Endothelial cell of umbilical vein (primary cell): ENCODE measurements around the gene PAX8. TPM values are rescaled to one million over a fixed set of nuclear protein-coding genes. Genes with fewer than 3 reads are reported as not detected.

Experiments used
- BruUV-seq: library from RNA; stranded (reverse); fragments of 400-500 nt; replicated peaks from 2 replicates; lab custom pipeline; 2021; lab: Mats Ljungman, UMichigan
- CTCF ChIA-PET: fragments of 300-600, 350-600 bp; sonication (Branson Sonifier 250); formaldehyde crosslinking; loops from one replicate; lab custom pipeline; 2021; ENCODE audit warnings: antibody characterized with exemption, inconsistent platforms; lab: Charles Lee
- POLR2A ChIA-PET: fragments of 300-600, 350-600 bp; sonication (Branson Sonifier 250); formaldehyde crosslinking; loops from one replicate; lab custom pipeline; 2021; ENCODE audit warnings: antibody characterized with exemption, inconsistent platforms; lab: Charles Lee
- DNase-seq: peaks from one replicate; pipeline ENCODE4 v3.0.0-alpha.2; 2011; ENCODE audit warnings: low read depth, low spot score
- FAIRE-seq: peaks from 2 replicates; lab custom pipeline; 2011; peaks lifted over from hg19 to GRCh38; lab: Jason Lieb, UNC
- H2AFZ ChIP-seq: 2 replicates; pipeline ENCODE4 v1.6.0; 2012; ENCODE audit warnings: low read depth, low read length, control low read depth, inconsistent platforms
- H3K27ac ChIP-seq: 2 replicates; pipeline ENCODE4 v1.5.1; 2011; ENCODE audit warnings: low read depth, mild to moderate bottlenecking, control low read depth, low read length, moderate library complexity; ENCODE audit not compliant: insufficient read depth
- H3K27me3 ChIP-seq, 2 experiments: 2 replicates each; pipeline versions ENCODE4 v1.6.0 to v1.6.1; 2011; ENCODE audit warnings: low read length in 2 of 2, mixed read lengths in 1 of 2; ENCODE audit not compliant: control insufficient read depth in 2 of 2, insufficient read depth in 2 of 2
- H3K36me3 ChIP-seq, 2 experiments: 2 replicates in 1 of 2; 3 replicates in 1 of 2; pipeline ENCODE4 v1.5.1; 2011; ENCODE audit warnings: low read length in 2 of 2, mild to moderate bottlenecking in 1 of 2, moderate library complexity in 1 of 2; ENCODE audit not compliant: control insufficient read depth in 2 of 2, insufficient read depth in 2 of 2; ENCODE audit errors: extremely low read depth in 1 of 2
- H3K4me1 ChIP-seq: 3 replicates; pipeline ENCODE4 v1.5.1; 2011; ENCODE audit warnings: mild to moderate bottlenecking, low read length; ENCODE audit not compliant: control insufficient read depth, insufficient read depth; ENCODE audit errors: extremely low read depth
- H3K4me2 ChIP-seq: 2 replicates; pipeline ENCODE4 v1.6.1; 2011; ENCODE audit warnings: low read length, control low read depth, mixed read lengths; ENCODE audit not compliant: insufficient read depth
- H3K4me3 ChIP-seq, 3 experiments: fragments of 200-600 bp in 1 of 3; sonication (generic), shearing (Covaris generic) in 1 of 3; replicated peaks in 1 of 3; 2 replicates each; pipeline ENCODE4 v1.5.1; 2011 to 2016; ENCODE audit warnings: control low read depth in 3 of 3, low read length in 3 of 3, mild to moderate bottlenecking in 2 of 3, inconsistent platforms in 1 of 3, low read depth in 1 of 3, moderate library complexity in 1 of 3; ENCODE audit not compliant: insufficient read depth in 1 of 3
- H3K79me2 ChIP-seq: 2 replicates; pipeline ENCODE4 v1.6.0; 2012; ENCODE audit warnings: low read length, inconsistent platforms; ENCODE audit not compliant: control insufficient read depth, insufficient read depth
- H3K9ac ChIP-seq: replicated peaks from 2 replicates; pipeline ENCODE3; 2011; ENCODE audit warnings: low read length, control low read depth; ENCODE audit not compliant: insufficient read depth; ENCODE audit errors: extremely low read depth
- H3K9me1 ChIP-seq: replicated peaks from 3 replicates; pipeline ENCODE4 v1.6.0; 2011; ENCODE audit warnings: mild to moderate bottlenecking, low read length; ENCODE audit not compliant: control insufficient read depth, insufficient read depth; ENCODE audit errors: extremely low read depth
- H3K9me3 ChIP-seq: replicated peaks from 2 replicates; pipeline ENCODE4 v1.5.1; 2012; ENCODE audit warnings: low read length, inconsistent platforms; ENCODE audit not compliant: control insufficient read depth, insufficient read depth
- H4K20me1 ChIP-seq: replicated peaks from 2 replicates; pipeline ENCODE3; 2011; ENCODE audit warnings: mild to moderate bottlenecking, low read length; ENCODE audit not compliant: control insufficient read depth, insufficient read depth; ENCODE audit errors: extremely low read depth
- FOS ChIP-seq: IDR thresholded peaks from 2 replicates; pipeline ENCODE4 v1.6.1; 2011; ENCODE audit warnings: mild to moderate bottlenecking, low read length, moderate library complexity, borderline replicate concordance; ENCODE audit not compliant: insufficient read depth
- GATA2 ChIP-seq: IDR thresholded peaks from 2 replicates; pipeline ENCODE4 v1.7.0; 2011; ENCODE audit warnings: low read depth, mild to moderate bottlenecking, moderate library complexity, mixed read lengths, low read length; ENCODE audit not compliant: insufficient read length, insufficient read depth
- POLR2A ChIP-seq: IDR thresholded peaks from 2 replicates; pipeline ENCODE4 v1.6.1; 2012; ENCODE audit warnings: low read depth, mild to moderate bottlenecking, control low read depth, low read length
- dilution Hi-C: fragments of 300-500 bp; cut with MboI; formaldehyde crosslinking; loops from one replicate; pipeline ENCODE4 v1.15.0; 2019; ENCODE audit warnings: low sequenced_read_pairs; ENCODE audit not compliant: extremely low pct_ligation_motif_present
- intact Hi-C: fragments of 100-400 bp; cut with micrococcal nuclease; formaldehyde crosslinking; loops from one replicate; pipeline ENCODE4 v1.10.0; 2022
- polyA plus RNA-seq, 4 experiments: library from polyadenylated mRNA; depleted of rRNA in 3 of 4; stranded (reverse) in 3 of 4; unstranded in 1 of 4; fragments of >200 nt; gene quantifications; 2 replicates each; pipeline versions ENCODE4 v1.2.1 to v1.2.3, GENCODE V29; 2011 to 2012; ENCODE audit warnings: missing spikeins in 1 of 4
- total RNA-seq: library from RNA; stranded (reverse); gene quantifications from 2 replicates; pipeline ENCODE4 v1.2.3, GENCODE V29; 2021
- TF ChIP-seq, protein P1 (sequence below): IDR thresholded peaks from 2 replicates; pipeline ENCODE4 v1.6.1; 2011; ENCODE audit not compliant: insufficient read depth, insufficient read length

PAX8 gene
- total and polyA plus RNA-seq, 2 donors (not counting 3 experiments of a cell fraction or from before 2014, with no cell fraction given): 0.22 to 0.62 TPM

DNA sequence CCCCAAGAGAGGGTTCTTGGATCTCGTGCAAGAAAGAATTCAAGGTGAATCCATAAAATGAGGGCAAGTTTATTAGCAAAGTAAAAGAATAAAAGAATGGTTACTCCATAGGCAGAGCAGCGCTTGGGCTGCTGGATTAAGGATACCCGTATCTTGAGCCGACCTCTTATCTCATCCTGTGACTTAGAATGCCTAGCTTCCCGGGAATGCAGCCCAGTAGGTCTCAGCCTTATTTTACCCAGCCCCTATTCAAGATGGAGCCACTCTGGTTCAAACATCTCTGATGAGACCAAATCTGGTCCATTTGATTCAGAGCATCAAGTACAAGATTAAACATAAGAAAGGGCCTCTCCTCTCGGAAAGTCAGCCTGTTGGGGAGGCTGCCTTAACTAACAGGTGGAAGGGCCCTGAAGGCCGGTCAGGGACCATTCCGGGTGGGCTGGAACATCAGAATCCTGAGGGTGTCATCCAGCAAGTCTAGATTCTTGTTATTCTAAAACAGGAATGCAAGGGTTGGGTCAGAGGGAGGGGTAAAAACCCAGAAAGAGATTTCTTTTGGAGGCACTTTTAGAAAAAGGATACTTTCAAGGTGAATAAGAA is 99.2 kb downstream of the PAX8 start:
- Histone ChIP-seq H4K20me1 (no peaks in the 10 kb centered on the region), H3K4me2 (no peak overlapping the region), H3K9ac (no peak overlapping the region), H3K4me1 (no peaks in the 10 kb centered on the region), H3K4me3 (no peak overlapping the region), H3K9me3 (no peaks in the 10 kb centered on the region), H3K27ac (no peak overlapping the region), H3K9me1 (no peaks in the 10 kb centered on the region), H3K79me2 (no peaks in the 10 kb centered on the region), H3K27me3 (peaks cover 0 to 4% of the 10 kb centered on the region in 2 experiments), H3K36me3 (no peaks in the 10 kb centered on the region), H2AFZ (no peak overlapping the region)
- ChIA-PET CTCF (interaction anchor here (1.1 to 1.5 kb wide), 3 partner anchors 15 to 25 kb away, joined by 4 to 10 read pairs (median 4); no protein-coding TSS in a partner anchor), POLR2A (no interaction called here)
- TF ChIP-seq FOS (no peak), GATA2 (no peak)
- no peak for DNase-seq
- BruUV-seq: no TSS peak
- dilution Hi-C loops: no loop called here
- intact Hi-C loops: no loop called here
- FAIRE-seq: no peak

DNA sequence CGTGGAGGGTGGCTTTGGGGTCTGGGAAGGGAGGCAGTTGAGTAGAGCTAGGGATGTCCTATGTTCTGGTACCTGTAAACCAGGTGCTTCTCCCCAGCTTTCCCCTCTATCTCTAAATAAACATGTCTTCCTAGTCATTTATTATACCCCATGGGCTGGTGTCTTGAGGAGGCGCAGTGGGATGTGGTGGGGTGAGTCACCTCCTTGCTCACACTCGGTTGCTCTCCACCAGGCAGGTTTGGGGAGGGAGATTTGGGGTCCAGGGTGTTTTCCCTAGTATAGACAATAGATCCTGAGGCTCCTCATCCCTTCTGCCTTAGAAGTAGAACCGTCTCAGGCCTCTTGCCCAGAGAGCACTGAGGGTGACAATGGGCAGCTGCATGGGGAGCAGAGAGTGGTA is 99.8 kb downstream of the PAX8 start:
- intact Hi-C loops: no loop called here
- dilution Hi-C loops: no loop called here
- BruUV-seq: no TSS peak
- no peak for FAIRE-seq
- Histone ChIP-seq H3K9me3 (no peaks in the 10 kb centered on the region), H3K79me2 (no peaks in the 10 kb centered on the region), H3K4me2 (no peak overlapping the region), H4K20me1 (no peaks in the 10 kb centered on the region), H3K4me1 (no peaks in the 10 kb centered on the region), H3K4me3 (no peak overlapping the region), H3K9ac (no peak overlapping the region), H3K9me1 (no peaks in the 10 kb centered on the region), H3K27ac (no peak overlapping the region), H2AFZ (no peak overlapping the region), H3K36me3 (no peaks in the 10 kb centered on the region), H3K27me3 (peaks cover 0 to 4% of the 10 kb centered on the region in 2 experiments)
- ChIA-PET CTCF (no interaction called here), POLR2A (no interaction called here)
- TF ChIP-seq, protein P1, sequence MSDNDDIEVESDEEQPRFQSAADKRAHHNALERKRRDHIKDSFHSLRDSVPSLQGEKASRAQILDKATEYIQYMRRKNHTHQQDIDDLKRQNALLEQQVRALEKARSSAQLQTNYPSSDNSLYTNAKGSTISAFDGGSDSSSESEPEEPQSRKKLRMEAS: no peak
- no peak for TF ChIP-seq POLR2A
- no peak for DNase-seq
